GM19193 (cell line): ENCODE data around the gene IRF2.

Source experiments
- POLR2A ChIP-seq: IDR thresholded peaks from 4 replicates; pipeline ENCODE4 v1.6.1; 2011; ENCODE audit not compliant: insufficient read depth, insufficient read length; ENCODE audit errors: extremely low read depth

The IRF2 gene

DNA sequence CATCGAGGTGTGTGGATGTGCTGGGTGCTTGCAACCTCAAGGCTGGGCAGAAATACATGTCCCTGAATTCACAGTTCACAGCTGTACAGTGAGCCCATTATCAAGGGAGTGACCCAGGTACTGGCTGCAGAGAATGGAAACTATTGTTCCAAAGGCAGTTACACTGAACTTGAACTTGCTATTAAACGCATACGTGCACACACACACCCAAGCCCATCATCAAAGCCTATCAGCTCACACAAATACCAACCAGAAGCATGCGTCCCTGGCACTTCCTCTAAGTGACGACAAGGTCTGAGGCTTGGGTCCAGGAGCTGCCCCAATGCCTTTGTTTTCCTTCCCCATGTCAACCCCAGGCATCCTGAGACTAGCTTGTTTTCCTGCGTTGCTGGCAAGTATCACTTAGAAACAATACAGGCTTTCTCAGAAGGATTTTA lies 88.6 kb downstream of the IRF2 start:
- TF ChIP-seq POLR2A = no peak

DNA sequence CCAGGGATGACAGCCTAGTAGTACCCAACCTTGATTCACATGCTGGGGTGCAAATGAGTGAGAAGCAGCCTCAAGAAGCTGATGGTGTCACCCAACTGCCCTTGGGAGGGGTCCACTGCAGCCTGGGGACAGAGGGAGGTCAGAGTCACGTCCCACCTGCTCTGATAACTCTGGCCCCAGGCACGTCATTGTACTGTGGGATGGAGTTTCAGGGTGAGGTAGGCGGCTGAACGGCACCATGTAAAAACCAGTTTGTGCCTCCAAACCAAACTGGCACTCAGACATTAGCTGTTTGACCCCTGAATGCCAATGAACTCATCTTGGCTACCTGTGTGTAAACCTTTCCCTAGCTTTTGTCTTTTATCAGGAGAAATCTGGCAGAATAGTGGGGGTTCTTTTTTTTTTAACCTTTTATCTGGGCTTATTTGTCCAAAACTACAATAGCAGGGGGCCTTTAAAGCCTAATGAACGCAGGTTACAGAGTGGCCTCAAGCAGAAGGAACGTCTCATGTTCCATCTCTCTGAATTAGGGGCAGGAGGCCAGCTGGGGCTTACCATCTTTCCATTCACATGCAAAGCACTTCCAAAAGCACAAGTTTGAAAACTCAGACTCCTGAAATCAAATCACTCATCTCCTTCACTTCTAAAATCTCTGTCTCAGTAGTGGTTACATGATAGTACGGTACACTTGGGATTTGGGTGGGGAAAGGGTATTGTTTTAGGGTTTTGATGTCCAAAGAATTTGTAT lies 89.4 kb downstream of the IRF2 start:
- TF ChIP-seq POLR2A = no peak

DNA sequence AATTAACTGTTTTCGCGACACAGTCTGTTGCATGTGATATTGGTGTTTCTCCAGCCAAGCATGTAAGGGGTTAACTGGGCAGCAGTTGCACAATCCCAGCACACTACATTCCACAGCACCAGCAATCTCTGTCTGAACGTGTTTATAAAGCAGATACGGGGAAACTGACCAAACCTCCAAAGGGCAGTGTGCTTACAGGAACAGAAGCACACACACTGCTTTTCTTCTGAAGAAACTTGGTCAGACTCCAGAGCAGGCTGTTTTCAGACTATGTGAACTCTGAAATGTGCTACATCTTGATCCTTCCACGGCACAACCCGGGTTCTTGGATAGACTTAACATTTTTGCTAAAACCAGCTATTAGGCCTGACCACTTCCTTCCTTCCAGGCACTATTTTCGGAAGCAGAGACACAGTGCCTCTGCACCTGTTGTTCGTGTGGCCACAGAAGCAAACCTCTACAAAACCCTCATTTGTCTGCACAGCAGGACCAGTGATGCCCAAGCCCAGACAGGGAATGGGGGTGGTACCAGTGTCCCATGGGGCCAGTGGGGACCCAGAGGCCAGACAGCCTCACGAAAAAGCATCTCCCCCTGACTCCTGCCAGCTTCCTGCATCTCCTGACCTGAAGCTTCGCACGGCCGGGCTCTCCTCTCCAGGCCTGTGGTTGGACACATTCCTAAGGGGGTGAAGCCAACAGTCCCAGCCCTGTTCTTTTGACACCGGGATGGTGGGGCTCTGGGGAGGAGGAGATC lies 90.1 kb downstream of the IRF2 start:
- TF ChIP-seq POLR2A = peak; percentile 46

DNA sequence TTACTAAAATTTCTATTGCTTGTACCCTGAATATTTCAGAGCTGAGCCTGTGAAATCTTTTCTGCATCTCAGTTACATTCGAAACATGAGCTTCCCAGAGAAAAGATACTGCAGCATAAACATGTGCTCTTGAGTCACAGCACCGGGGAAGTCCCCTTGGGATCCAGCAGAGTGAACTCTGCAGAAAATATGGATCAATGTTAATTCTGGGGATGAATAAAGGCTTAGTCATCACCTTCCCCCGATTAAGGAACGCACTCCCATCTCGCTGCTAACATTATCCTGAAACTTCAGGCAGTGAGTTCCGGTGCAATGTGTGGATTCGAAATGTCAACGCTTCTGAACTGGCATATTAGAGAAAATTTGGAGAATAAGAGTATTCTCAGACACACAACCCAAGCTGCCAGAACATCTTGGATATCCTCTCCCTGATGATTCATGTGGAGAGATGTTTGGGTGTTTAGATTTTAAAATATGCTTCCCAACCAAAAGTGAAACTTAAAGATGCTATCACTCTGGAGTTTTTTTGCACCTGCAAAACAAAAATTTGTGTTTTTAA lies 90.8 kb downstream of the IRF2 start:
- TF ChIP-seq POLR2A = no peak

DNA sequence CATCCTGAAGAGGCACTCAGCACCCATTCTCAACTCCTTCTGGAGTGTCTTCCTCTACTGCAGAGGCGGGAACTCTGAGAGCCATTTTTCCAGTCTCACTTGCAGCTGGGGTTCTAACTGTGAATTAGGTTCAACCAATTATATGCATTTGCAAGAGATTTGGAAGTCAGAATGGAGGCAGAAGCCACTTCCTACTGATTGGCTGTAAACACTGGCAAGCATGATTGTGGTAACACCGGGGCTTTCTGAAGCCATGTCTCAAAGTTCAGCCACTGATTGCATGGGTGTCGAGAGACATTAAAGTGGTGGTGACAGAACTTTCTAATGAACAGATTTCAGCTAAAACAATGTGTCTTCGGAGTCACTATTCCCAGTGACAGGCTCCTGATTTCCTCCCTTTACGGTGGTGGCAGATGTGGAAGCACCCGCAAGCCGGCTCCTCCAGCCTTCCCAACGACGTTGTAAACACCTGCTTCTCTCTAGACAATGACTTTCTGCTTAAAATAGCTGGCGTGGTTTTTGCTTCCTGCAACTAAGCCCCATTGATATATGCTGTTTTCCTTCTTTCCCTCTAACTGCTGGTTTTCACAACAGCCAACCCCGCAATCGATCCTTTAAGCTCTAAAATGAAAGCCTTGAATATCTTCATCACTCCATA lies 92.0 kb downstream of the IRF2 start:
- no peak for TF ChIP-seq POLR2A

DNA sequence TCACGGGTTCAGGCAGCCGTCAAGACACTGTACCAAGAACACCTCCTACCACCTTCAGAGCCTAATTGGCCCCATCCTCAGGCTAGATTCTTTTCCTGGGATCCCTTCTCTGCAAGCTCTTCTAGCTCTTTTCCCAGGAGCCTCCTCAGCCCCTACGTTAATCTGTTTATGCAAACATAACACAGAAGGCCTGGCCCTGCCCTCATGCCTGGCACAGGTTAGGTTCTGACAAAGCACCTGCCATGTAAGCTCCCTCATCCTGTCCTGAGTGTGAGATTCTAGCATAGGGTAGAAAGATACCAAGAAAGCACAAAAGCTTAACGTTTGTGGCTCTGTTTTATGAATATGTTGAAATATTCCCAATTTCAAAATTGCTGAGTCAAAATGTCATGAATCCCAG lies 93.6 kb downstream of the IRF2 start:
- no peak for TF ChIP-seq POLR2A

DNA sequence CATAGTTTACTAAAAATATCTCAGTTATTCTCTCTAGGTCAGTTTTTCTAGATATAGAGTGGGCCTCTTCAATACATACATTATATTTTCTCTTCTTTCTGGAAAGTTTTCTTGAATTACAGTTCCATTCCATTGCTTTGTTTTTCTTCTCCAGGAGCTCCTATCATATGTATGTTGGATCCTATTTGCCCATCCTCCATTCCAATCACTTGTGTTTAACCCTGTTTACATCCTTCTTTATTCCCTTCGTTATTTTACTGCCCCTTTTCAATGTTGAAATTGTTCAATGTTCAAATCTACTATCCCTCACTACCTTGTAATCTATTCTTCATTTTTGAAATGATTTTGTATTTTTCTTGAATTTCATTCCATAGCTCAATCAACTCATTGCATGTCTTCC lies 97.4 kb downstream of the IRF2 start:
- TF ChIP-seq POLR2A = no peak

DNA sequence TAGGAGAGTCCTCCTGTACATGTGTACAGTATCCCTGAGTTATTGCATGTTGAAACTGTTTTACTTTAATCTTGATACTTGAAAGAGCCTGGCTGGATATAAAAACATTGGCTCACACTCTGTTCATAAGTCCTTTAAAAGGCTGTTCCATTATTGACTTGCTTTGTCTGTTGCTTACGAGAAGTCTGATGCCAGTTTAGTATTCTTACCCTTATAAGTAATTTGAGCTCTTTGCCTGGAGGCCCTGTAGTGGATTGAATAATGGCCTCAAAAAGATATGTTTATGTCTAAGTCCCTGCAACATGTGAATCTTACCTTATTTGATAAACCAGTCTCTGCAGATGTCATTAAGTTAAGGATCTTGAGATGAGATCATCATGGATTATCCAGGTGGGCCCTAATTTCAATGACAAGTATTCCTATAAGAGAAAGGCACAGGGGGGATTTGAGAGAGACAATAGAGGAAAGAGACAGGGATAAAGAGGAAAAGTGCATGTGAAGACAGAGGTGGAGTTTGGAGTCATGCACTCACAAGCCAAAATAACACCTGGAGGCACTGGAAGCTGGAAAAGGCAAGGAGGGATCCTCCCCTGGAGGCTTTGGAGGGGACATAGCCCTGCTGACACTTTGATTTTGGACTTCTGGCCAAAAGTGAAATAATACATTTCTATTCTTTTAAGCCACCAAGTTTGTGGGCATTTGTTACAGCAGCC lies 98.1 kb downstream of the IRF2 start:
- no peak for TF ChIP-seq POLR2A

DNA sequence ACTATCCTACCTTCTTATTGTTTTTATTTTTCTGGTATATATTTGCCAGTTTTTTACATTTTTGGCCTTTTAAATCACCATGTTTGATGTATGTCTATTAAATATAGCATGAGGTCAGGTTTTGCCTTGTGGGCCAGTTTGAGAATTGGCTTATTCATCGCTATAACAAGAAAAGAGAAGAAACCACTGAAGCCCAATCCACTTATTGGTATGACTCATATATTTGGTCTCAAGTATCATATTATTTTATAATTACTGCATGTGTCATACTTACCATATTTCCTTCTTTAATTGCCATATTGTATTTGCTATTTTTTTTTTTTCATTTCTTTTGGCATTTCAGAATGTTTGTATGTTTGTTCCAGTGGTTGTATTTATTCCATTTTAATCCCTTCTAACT lies 99.3 kb downstream of the IRF2 start:
- no peak for TF ChIP-seq POLR2A

DNA sequence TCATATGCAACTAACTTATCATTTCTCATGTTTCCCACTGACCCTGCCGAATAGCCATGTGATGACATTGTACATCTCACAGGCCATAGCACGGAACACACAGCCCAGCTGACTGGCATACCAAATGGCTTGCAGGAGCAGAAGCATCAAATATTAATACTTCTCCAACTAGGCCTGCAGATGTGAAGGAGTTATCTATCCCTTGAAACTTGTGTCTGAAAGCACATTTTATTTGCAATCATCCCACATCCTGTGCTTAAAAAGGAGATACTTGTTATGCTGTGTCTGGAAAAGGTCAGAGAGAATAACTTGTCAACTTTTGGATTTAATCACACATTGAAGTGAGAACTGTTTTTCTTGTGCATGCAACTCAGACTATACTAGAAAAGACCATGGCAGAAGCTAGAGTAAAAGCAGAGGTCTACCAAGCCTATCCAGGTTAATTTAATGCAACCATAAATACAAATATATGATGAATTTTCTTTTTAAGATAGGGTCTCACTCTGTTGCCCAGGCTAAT lies 100.4 kb downstream of the IRF2 start:
- TF ChIP-seq POLR2A = no peak

DNA sequence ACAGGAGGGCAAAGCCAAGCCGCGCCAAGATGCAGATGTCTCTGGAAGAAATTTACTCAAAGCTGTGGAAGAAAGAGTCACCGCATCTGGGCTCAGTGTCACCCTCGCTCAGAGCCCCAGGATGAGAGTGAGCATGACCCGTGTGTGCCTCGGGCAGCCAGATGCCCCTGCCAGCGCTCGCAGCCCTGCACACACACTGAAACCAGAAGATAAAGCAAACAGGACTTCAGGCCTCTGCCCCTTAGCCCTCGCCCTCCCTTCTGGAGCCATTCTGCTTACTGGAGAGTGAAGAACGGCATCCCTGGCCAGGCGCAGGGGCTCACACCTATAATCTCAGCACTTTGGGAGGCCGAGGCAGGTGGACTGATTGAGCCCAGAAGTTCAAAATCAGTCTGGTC lies 103.0 kb downstream of the IRF2 start:
- no peak for TF ChIP-seq POLR2A

DNA sequence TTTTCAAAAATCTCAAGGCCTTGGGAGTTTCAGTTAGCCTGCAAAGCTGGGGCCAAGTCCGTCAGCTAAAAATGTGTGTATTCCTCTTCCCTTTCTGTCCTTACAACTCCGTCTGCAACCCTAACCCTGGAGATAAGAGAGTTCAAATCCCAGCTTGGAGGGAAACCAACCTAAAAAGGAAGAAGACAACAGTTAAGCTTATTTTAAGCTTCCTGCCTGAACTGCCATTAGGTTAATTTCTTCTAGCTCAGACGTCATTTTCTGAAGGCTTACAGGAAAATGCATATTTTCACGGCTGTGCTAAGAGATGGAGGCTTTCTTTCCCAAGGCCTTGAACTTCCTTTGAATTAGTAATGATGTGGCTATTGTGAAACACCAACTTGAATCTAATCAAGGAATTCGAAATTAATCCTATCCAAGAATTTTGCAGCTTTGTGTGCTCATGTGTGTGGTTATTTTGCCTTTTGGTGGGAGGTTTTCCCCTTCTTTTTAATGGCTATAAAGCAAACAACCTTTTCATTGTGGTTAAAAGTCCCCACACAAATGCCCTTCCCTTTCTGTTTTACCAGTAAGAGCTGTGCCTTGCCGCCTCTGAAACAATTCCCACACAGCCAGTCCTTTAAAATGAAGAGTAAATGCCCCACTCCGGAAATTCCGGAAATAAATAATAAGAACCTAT lies 103.5 kb downstream of the IRF2 start:
- TF ChIP-seq POLR2A = no peak

DNA sequence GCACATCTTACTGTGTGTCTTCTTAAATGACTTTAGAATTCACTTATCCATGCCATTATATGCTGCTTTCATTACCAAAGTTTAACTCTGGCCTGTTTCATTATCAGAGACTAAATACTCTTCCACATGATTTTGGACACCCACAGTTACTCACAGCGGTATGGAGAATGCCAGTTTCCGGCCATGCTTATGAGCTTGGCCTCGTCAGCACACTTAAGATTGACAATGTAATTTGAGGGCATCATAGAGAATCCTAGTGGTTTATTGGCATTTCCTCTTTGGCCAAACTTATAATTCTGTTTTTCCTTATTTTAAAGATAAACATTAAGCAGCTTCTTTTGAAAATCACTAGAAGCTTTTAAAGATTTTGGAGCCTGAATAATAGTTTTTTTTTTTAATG lies 104.5 kb downstream of the IRF2 start:
- no peak for TF ChIP-seq POLR2A

DNA sequence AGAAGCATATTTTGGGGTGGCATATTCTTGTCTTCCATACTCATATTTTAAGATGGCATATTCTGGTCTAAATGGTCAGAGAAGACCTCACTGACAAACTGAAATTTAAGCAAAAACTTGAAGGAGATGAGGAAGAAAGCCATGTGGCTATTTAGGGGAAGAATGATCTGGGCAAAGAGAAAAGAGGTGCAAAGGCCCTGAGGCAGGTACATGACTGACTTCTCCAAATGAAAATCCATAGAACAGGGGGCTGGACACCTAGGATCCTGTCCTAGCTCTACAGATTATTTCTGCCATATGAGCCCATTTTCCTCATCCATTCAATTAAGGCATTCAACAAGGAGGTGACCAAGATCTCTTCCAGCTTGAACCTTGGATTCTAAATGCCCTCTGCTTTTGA lies 105.6 kb downstream of the IRF2 start:
- TF ChIP-seq POLR2A = no peak
